Measurements from ENCODE around the gene LIMS2.

Gene LIMS2

GRCh38 chr2:127589841-127590240 lies 85.5 kb downstream of the LIMS2 start:
- H3K4me3 Mint-ChIP-seq: no peak overlapping the region
- no peak overlapping the region for H3K27ac Mint-ChIP-seq
- ATAC-seq (no peak), DNase-seq (peak in 1 of 2 donors; percentile 4)
- H3K27me3 Mint-ChIP-seq: no peaks in the 10 kb centered on the region
- H3K9me3 Mint-ChIP-seq: no peaks in the 10 kb centered on the region
- H3K4me1 Mint-ChIP-seq: peaks cover 6% of the 10 kb centered on the region

DNA sequence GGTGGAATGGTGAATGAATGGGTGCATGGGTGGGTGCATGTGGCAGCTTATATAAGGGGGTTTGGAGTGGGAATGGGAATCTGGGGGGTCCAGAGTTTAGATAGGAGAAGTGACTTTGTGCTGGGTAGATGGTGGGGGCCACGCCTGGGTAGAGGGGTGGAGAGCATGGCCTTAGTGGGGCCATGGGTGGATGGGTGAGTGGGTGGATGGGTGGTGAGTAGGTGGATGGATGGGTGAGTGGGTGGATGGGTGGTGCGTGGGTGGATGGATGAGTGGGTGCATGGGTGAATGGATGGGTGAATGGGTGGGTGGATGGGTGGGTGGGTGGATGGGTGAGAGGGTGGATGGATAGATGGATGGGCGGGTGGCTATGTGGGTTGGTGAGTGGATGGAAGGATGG lies 86.0 kb downstream of the LIMS2 start:
- ATAC-seq: no peak
- Mint-ChIP-seq H3K4me3 (no peak overlapping the region), H3K4me1 (peaks cover 6% of the 10 kb centered on the region), H3K27me3 (no peaks in the 10 kb centered on the region), H3K27ac (no peak overlapping the region), H3K9me3 (no peaks in the 10 kb centered on the region)
- peak in 1 of 2 donors; percentile 3 for DNase-seq
